HL-60 (cell line): Measurements from ENCODE around the gene LAMA2.

Source experiments
- GABPA ChIP-seq: IDR thresholded peaks from 2 replicates; pipeline ENCODE4 v1.6.1; 2012; ENCODE audit warnings: low read depth
- POLR2AphosphoS5 ChIP-seq: IDR thresholded peaks from 2 replicates; pipeline ENCODE4 v1.6.1; 2012; ENCODE audit warnings: low read depth
- TF ChIP-seq, protein P1 (sequence below): IDR thresholded peaks from one replicate; pipeline ENCODE4 v1.5.1; 2011; ENCODE audit warnings: low read length, control low read depth, inconsistent platforms; ENCODE audit not compliant: insufficient read depth

DNA sequence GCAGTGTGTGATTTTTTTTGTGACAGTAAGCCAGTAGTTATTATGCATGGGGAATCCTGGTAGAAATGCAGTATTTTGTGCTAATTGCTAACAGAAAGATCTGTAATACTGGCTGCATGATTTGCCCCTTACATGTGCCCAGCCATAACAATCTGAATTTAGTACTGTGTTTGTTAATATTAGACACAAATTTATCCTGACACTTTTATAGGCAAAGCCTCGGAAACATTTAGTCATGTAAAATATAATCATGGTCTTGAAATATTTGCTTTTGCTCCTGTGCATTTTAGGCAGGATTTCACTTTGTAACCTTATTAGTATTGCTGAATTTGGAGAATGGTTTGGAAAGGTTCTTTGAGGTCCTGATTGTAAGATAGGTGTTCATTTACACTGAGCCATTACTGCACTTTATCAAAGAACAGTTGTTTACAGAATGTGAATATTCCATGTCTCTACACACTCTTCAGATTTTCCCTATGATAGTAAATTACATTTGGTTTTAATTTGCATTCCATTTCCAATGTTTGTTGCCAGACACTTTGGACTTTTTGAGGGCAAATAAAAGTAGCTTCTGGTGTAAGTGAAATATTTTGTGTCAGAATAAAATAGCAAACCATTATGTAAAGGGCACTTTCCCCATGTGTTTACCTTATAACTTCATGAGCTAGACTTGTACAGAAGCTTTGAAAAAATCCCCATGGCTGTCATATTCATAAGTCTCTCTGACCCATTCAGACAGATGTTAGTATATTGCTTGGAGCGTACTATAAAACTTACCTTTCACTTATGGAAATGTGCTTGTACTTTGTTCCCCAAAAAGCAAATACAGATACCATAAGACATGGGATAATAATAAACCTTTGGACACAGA lies 477.1 kb downstream of the LAMA2 start:
- TF ChIP-seq, protein P1, sequence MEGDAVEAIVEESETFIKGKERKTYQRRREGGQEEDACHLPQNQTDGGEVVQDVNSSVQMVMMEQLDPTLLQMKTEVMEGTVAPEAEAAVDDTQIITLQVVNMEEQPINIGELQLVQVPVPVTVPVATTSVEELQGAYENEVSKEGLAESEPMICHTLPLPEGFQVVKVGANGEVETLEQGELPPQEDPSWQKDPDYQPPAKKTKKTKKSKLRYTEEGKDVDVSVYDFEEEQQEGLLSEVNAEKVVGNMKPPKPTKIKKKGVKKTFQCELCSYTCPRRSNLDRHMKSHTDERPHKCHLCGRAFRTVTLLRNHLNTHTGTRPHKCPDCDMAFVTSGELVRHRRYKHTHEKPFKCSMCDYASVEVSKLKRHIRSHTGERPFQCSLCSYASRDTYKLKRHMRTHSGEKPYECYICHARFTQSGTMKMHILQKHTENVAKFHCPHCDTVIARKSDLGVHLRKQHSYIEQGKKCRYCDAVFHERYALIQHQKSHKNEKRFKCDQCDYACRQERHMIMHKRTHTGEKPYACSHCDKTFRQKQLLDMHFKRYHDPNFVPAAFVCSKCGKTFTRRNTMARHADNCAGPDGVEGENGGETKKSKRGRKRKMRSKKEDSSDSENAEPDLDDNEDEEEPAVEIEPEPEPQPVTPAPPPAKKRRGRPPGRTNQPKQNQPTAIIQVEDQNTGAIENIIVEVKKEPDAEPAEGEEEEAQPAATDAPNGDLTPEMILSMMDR: no peak
- TF ChIP-seq GABPA (no peak), POLR2AphosphoS5 (no peak)
